Lower leg skin (tissue), 4 donors: ENCODE data around the gene SRD5A1. TPM values are rescaled to one million over a fixed set of nuclear protein-coding genes. Genes with fewer than 3 reads are reported as not detected.

Experiments used
- DNase-seq, 2 donors: peaks; one replicate each; pipeline ENCODE4 v3.0.0-alpha.2; 2019; ENCODE audit warnings: low spot score in 2 of 2
- H3K4me3 ChIP-seq: fragments of 200-600 bp; sonication (generic); 2 replicates; pipeline ENCODE4 v1.5.1; 2017; ENCODE audit warnings: mild to moderate bottlenecking, low read depth; ENCODE audit not compliant: poor library complexity, severe bottlenecking
- POLR2A ChIP-seq, 2 donors: fragments of 450-650 bp; IDR thresholded peaks; one replicate each; pipeline ENCODE4 v1.6.1; 2016 to 2017; ENCODE audit warnings: antibody characterized with exemption in 2 of 2, mild to moderate bottlenecking in 1 of 2, moderate library complexity in 1 of 2
- WGBS, 2 donors: methylation state at CpG; one replicate each; pipeline ENCODE4 v1.1.5; 2018; 5-methylcytosine and 5-hydroxymethylcytosine counted together
- intact Hi-C: fragments of 100-400 bp; cut with DNase I; formaldehyde crosslinking; loops from one replicate; pipeline ENCODE4 v1.15.0; 2023; ENCODE audit warnings: low total_unique reads
- total RNA-seq, 4 donors: library from RNA; depleted of rRNA; stranded (reverse); fragments of >200 nt; gene quantifications; one replicate each; pipeline ENCODE4 v1.1.0, GENCODE V29; 2016
- TF ChIP-seq, protein P1 (sequence below), 3 donors: fragments of 450-650 bp; IDR thresholded peaks; one replicate each; pipeline ENCODE4 v1.5.1; 2016; ENCODE audit warnings: antibody characterized with exemption in 3 of 3, mild to moderate bottlenecking in 3 of 3, moderate library complexity in 2 of 3

Gene SRD5A1
- total RNA-seq, 4 donors from 2014 or later: 83.1 to 155 (median 98.4) TPM

DNA sequence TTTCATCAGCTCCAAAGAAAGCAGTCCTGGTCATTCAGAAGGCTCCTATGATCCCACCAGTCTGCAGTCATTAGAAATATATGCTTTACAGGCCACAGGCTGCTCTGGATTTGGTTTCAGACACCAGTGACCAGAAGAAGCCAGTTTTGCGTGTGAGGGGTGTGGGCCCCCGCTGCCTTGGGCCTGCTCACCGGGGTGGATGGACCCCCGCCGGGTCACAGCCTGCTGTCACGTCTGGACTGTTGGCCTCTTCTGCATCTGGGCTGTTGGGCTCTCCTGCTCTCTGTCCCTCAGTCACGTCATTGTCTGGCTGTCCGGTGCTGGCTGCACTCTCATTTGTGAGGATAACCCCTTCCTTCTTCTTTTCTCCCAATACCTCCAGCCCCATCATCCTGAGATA lies 33.5 kb upstream of the SRD5A1 start:
- TF ChIP-seq POLR2A (IDR thresholded peaks at IDR 0.05): no peak
- TF ChIP-seq, protein P1, sequence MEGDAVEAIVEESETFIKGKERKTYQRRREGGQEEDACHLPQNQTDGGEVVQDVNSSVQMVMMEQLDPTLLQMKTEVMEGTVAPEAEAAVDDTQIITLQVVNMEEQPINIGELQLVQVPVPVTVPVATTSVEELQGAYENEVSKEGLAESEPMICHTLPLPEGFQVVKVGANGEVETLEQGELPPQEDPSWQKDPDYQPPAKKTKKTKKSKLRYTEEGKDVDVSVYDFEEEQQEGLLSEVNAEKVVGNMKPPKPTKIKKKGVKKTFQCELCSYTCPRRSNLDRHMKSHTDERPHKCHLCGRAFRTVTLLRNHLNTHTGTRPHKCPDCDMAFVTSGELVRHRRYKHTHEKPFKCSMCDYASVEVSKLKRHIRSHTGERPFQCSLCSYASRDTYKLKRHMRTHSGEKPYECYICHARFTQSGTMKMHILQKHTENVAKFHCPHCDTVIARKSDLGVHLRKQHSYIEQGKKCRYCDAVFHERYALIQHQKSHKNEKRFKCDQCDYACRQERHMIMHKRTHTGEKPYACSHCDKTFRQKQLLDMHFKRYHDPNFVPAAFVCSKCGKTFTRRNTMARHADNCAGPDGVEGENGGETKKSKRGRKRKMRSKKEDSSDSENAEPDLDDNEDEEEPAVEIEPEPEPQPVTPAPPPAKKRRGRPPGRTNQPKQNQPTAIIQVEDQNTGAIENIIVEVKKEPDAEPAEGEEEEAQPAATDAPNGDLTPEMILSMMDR (IDR thresholded peaks at IDR 0.05): no peak
- no peak overlapping the region for H3K4me3 ChIP-seq
- no peak for DNase-seq
- intact Hi-C loops: no loop called here
- WGBS, 2 donors: 81 to 83% methylated on average over 8 of the region's 8 CpGs

DNA sequence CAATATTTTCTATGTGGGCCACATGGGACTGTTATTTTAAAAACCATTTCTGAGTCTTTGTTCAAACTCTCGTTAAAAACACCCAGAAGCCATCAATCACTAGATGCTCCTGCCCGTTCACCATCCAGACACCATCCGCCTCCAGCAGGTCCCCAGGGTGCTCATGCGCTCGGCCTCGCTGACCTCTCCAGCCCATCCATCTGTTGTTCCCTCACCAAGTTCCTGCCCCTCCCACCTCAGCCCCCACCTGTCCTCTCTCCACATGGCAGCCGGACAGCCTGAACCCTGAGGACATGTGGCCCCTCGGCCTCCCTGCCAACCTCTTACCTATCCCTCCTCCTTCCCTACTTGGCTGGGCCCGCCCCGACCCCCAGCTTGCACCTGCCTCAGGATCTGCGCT lies 32.0 kb upstream of the SRD5A1 start:
- WGBS, 2 donors: 87 to 89% methylated on average over 11 of the region's 11 CpGs
- TF ChIP-seq, protein P1 (IDR thresholded peaks at IDR 0.05): no peak
- no peak for TF ChIP-seq POLR2A (IDR thresholded peaks at IDR 0.05)
- no peak overlapping the region for H3K4me3 ChIP-seq
- DNase-seq: no peak
- intact Hi-C loops: no loop called here

DNA sequence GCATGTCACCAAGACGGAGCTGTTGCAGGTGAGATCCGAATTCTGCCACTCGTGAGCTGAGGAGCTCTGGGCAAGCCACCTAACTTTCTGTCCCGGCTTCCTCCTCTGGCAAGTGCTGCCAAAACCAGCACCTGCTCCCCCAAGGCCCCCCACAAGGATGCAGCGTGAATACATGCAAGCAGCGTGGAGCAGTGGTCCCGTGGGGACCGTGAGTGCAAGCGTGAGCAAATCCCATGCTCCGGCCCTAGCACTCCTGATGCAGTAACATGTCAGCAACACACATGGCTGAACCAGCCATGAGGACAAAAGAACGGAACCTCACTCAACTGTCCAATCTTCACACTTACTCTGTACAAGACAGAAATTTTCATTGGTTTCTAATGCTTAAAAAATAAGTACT lies 31.4 kb upstream of the SRD5A1 start:
- intact Hi-C loops: no loop called here
- WGBS, 2 donors: 97% methylated on average over 11 of the region's 11 CpGs
- no peak for TF ChIP-seq POLR2A (IDR thresholded peaks at IDR 0.05)
- DNase-seq: no peak
- H3K4me3 ChIP-seq: no peak overlapping the region

DNA sequence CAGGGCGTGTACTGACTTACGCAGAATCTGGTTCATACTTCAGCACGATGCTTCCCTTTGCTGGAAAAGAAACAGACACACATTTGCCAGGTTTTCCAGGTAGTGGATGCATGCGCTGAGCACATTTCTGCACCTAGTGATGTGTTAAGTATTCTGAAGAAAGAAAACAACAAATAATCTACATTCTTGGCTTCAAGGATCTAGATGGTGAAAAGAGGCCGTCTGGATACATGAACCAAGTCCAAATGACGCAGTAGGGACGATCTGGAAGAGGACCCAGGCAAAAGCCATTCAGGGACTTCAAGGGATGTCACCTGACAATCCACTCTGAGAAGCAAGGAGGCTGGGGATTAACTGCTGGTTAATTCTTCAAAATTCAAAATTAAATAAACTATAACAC lies 30.8 kb upstream of the SRD5A1 start:
- 83% methylated on average over 7 of the region's 7 CpGs for WGBS, 2 donors
- intact Hi-C loops: no loop called here
- no peak overlapping the region for H3K4me3 ChIP-seq
- TF ChIP-seq, protein P1 (IDR thresholded peaks at IDR 0.05): no peak
- no peak for TF ChIP-seq POLR2A (IDR thresholded peaks at IDR 0.05)
- DNase-seq: no peak

DNA sequence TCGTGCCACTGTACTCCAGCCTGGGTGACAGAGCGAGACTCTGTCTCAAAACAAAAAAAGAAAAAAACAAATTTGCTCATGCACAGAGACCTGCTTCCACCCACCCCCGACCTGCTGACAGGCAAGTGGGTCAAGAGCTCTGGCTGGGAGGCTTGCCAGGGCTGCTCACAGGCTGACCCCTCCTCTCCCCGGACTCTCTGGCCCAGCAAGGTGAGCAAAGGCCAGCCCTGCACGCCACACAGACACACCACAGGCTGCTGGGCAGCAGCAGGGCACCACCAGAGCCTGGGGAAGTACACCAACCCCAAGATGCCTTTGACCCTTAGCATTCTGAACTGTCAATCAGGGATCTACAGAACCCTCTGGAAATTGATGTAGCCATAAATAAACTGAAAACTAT lies 29.6 kb upstream of the SRD5A1 start:
- TF ChIP-seq POLR2A (IDR thresholded peaks at IDR 0.05): no peak
- TF ChIP-seq, protein P1 (IDR thresholded peaks at IDR 0.05): no peak
- H3K4me3 ChIP-seq: no peak overlapping the region
- 88 to 98% methylated on average over 5 of the region's 5 CpGs for WGBS, 2 donors
- DNase-seq: no peak
- intact Hi-C loops: no loop called here

DNA sequence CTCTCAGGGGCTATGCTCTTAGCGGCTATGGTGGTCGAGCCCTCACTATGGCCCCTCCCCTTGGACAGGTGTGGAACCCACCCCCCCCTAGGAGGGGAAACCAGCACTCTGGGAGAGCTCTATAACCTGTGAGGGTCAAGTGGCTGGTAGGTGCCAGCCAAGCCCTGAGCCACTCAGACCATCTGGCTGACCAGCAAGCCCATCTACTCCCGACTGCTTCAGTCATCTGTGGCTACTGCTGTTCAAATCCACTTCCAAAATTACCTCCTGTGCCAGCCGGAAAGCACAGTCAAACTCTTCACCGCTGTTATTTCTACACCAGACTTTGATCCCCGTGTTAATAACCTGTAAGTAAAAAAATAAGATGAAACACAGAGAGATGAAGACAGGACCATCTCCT lies 28.9 kb upstream of the SRD5A1 start:
- H3K4me3 ChIP-seq: no peak overlapping the region
- DNase-seq: no peak
- 76 to 95% methylated on average over 6 of the region's 6 CpGs for WGBS, 2 donors
- intact Hi-C loops: no loop called here
- TF ChIP-seq, protein P1 (IDR thresholded peaks at IDR 0.05): no peak
